ENCODE data around the gene MSH2. TPM values are rescaled to one million over a fixed set of nuclear protein-coding genes. Genes with fewer than 3 reads are reported as not detected.

MSH2 gene
- total RNA-seq, 3 donors from 2014 or later = 44.1 to 54.0 (median 53.1) TPM

Other genes starting within 250 kb of the MSH2 start
- not detected for gene STPG4, start 247.8 kb upstream of the MSH2 start, total RNA-seq
- gene CALM2, start 226.6 kb upstream of the MSH2 start, total RNA-seq = 100 to 1,000 TPM; 403 to 441 (median 424) TPM
- 1 to 10 TPM in 1 of 3 donors, under 1 TPM in 2; 0.51 to 1.0 (median 0.90) TPM for gene EPCAM, start 33.8 kb upstream of the MSH2 start, total RNA-seq
- under 1 TPM; 0.18 to 0.25 (median 0.24) TPM for gene KCNK12, start 167.8 kb downstream of the MSH2 start, total RNA-seq